Measurements from ENCODE around the gene KCTD18. TPM values are rescaled to one million over a fixed set of nuclear protein-coding genes. Genes with fewer than 3 reads are reported as not detected.

The KCTD18 gene
- total and polyA plus RNA-seq, 12 donors: 5.0 to 16.5 (median 9.9) TPM

- ATAC-seq (no peak), DNase-seq (no peak)
- H3K4me1 ChIP-seq: peaks cover 0 to 12% (median 2%) of the 10 kb centered on the region in 9 donors
- WGBS, 2 donors: 79 to 80% methylated on average over 4 of the region's 4 CpGs
- no peak overlapping the region for H3K27ac ChIP-seq
- H3K27me3 ChIP-seq: no peaks in the 10 kb centered on the region
- no peak overlapping the region for H3K4me3 ChIP-seq
- intact Hi-C loops (cut with DNase I): loop anchor here in 1 of 10 donors (10.0 kb wide), 1 partner anchor 144 kb away; the partner anchor contains the start of gene SPATS2L
- H3K36me3 ChIP-seq: peaks cover 0 to 71% (median 0%) of the 10 kb centered on the region in 9 donors
- no peak for TF ChIP-seq CTCF (IDR thresholded peaks at IDR 0.05)
- H3K9me3 ChIP-seq: no peaks in the 10 kb centered on the region
These were observed 60.7 kb downstream of the KCTD18 start for GRCh38 chr2:200449149-200449548.

GRCh38 chr2:200448455-200448854 lies 61.4 kb downstream of the KCTD18 start:
- DNase-seq (no peak), ATAC-seq (no peak)
- H3K36me3 ChIP-seq: peaks cover 0 to 73% (median 0%) of the 10 kb centered on the region in 9 donors
- no peaks in the 10 kb centered on the region for H3K9me3 ChIP-seq
- H3K4me1 ChIP-seq: peaks cover 0 to 15% (median 5%) of the 10 kb centered on the region in 9 donors
- H3K4me3 ChIP-seq: no peak overlapping the region
- no peak overlapping the region for H3K27ac ChIP-seq
- H3K27me3 ChIP-seq: no peaks in the 10 kb centered on the region
- TF ChIP-seq CTCF (IDR thresholded peaks at IDR 0.05): no peak
- intact Hi-C loops (cut with DNase I): loop anchor here in 1 of 10 donors (10.0 kb wide), 1 partner anchor 144 kb away; the partner anchor contains the start of gene SPATS2L

- Histone ChIP-seq H3K27ac (no peak overlapping the region), H3K27me3 (no peaks in the 10 kb centered on the region), H3K9me3 (no peaks in the 10 kb centered on the region), H3K36me3 (peaks cover 0 to 85% (median 0%) of the 10 kb centered on the region in 9 donors), H3K4me3 (no peak overlapping the region), H3K4me1 (peaks cover 0 to 22% (median 11%) of the 10 kb centered on the region in 9 donors)
- 90 to 92% methylated on average over 4 of the region's 4 CpGs for WGBS, 2 donors
- no peak for ATAC-seq
- no peak for TF ChIP-seq CTCF (IDR thresholded peaks at IDR 0.05)
- intact Hi-C loops (cut with DNase I): loop anchor here in 1 of 10 donors (10.0 kb wide), 1 partner anchor 142 kb away; the partner anchor contains the start of gene SPATS2L
- DNase-seq: no peak
These were observed 62.6 kb downstream of the KCTD18 start for GRCh38 chr2:200447139-200447855.

GRCh38 chr2:200446612-200447011 lies 63.3 kb downstream of the KCTD18 start:
- no peak for TF ChIP-seq CTCF (IDR thresholded peaks at IDR 0.05)
- ATAC-seq (no peak), DNase-seq (no peak)
- Histone ChIP-seq H3K36me3 (peaks cover 0 to 91% (median 3%) of the 10 kb centered on the region in 9 donors), H3K9me3 (no peaks in the 10 kb centered on the region), H3K27ac (no peak overlapping the region), H3K4me3 (no peak overlapping the region), H3K27me3 (no peaks in the 10 kb centered on the region), H3K4me1 (peaks cover 0 to 22% (median 11%) of the 10 kb centered on the region in 9 donors)
- intact Hi-C loops (cut with DNase I): loop anchor here in 1 of 10 donors (10.0 kb wide), 1 partner anchor 142 kb away; the partner anchor contains the start of gene SPATS2L
- 93 to 96% methylated on average over 3 of the region's 3 CpGs for WGBS, 2 donors
